IMR-90 (cell line): Measurements from ENCODE around the gene OPN4. TPM values are rescaled to one million over a fixed set of nuclear protein-coding genes. Genes with fewer than 3 reads are reported as not detected.

Experiments
- ATAC-seq: fragments of 200-7000 bp; cut with Tn5 transposase; 2 replicates; pipeline ENCODE4 v1.9.1; 2020; ENCODE audit warnings: low read depth, mild to moderate bottlenecking, moderate library complexity
- BruUV-seq: library from RNA; stranded (reverse); fragments of 400-500 nt; replicated peaks from 2 replicates; lab custom pipeline; 2021; lab: Mats Ljungman, UMichigan
- CTCF ChIA-PET: fragments of 300-600 bp; formaldehyde crosslinking; extraction: SDS; loops from one replicate; lab custom pipeline; 2021; ENCODE audit warnings: antibody characterized with exemption; lab: Yijun Ruan, JAX
- POLR2A ChIA-PET: fragments of 300-600 bp; sonication (Branson Sonifier 250); formaldehyde crosslinking; loops from one replicate; lab custom pipeline; 2022; ENCODE audit warnings: antibody characterized with exemption; ENCODE audit not compliant: unreplicated experiment; lab: Charles Lee
- DNase-seq: peaks from one replicate; pipeline ENCODE4 v3.0.0; 2013
- H2AFZ ChIP-seq: replicated peaks from 2 replicates; pipeline ENCODE3; 2013; ENCODE audit warnings: low read length, mild to moderate bottlenecking; ENCODE audit not compliant: poor library complexity
- H2AK5ac ChIP-seq: 2 replicates; pipeline ENCODE4 v1.6.1; 2013; ENCODE audit warnings: low read depth, low read length, inconsistent platforms
- H2AK9ac ChIP-seq: replicated peaks from 2 replicates; pipeline ENCODE3; 2013; ENCODE audit warnings: mild to moderate bottlenecking, low read depth, low read length, moderate library complexity; ENCODE audit not compliant: poor library complexity
- H2BK120ac ChIP-seq: 2 replicates; pipeline ENCODE4 v1.6.1; 2013; ENCODE audit warnings: low read depth, low read length, inconsistent platforms
- H2BK15ac ChIP-seq: 3 replicates; pipeline ENCODE4 v1.6.1; 2013; ENCODE audit warnings: low read depth, low read length, inconsistent platforms
- H2BK20ac ChIP-seq: 2 replicates; pipeline ENCODE4 v1.6.1; 2013; ENCODE audit warnings: low read depth, mild to moderate bottlenecking, inconsistent platforms, low read length, moderate library complexity
- H2BK5ac ChIP-seq: 2 replicates; pipeline ENCODE4 v1.6.1; 2013; ENCODE audit warnings: mild to moderate bottlenecking, low read depth, low read length, inconsistent platforms; ENCODE audit not compliant: poor library complexity, severe bottlenecking
- H3K14ac ChIP-seq: replicated peaks from 2 replicates; pipeline ENCODE4 v1.6.1; 2013; ENCODE audit warnings: low read depth, low read length, inconsistent platforms
- H3K18ac ChIP-seq: 2 replicates; pipeline ENCODE4 v1.6.1; 2013; ENCODE audit warnings: low read depth, low read length, control low read depth
- H3K23ac ChIP-seq: 2 replicates; pipeline ENCODE4 v1.6.1; 2013; ENCODE audit warnings: low read depth, low read length, inconsistent platforms
- H3K27ac ChIP-seq: 2 replicates; pipeline ENCODE4 v1.5.1; 2013; ENCODE audit warnings: mild to moderate bottlenecking, control low read depth, low read length; ENCODE audit not compliant: insufficient read depth
- H3K27me3 ChIP-seq: 2 replicates; pipeline ENCODE4 v1.6.1; 2013; ENCODE audit warnings: low read length; ENCODE audit not compliant: control insufficient read depth, insufficient read depth
- H3K36me3 ChIP-seq: 2 replicates; pipeline ENCODE4 v1.6.1; 2013; ENCODE audit warnings: low read length, mixed read lengths; ENCODE audit not compliant: control insufficient read depth, insufficient read depth
- H3K4ac ChIP-seq: 2 replicates; pipeline ENCODE4 v1.6.1; 2013; ENCODE audit warnings: low read depth, low read length, inconsistent platforms
- H3K4me1 ChIP-seq: 2 replicates; pipeline ENCODE4 v1.6.1; 2013; ENCODE audit warnings: low read length, mixed read lengths; ENCODE audit not compliant: control insufficient read depth, insufficient read depth
- H3K4me2 ChIP-seq: 2 replicates; pipeline ENCODE4 v1.6.1; 2013; ENCODE audit warnings: low read depth, mild to moderate bottlenecking, control low read depth, low read length, moderate library complexity
- H3K4me3 ChIP-seq: 2 replicates; pipeline ENCODE4 v1.5.1; 2013; ENCODE audit warnings: low read depth, mild to moderate bottlenecking, control low read depth, low read length, moderate library complexity; ENCODE audit not compliant: insufficient read depth
- H3K56ac ChIP-seq: 2 replicates; pipeline ENCODE4 v1.6.1; 2013; ENCODE audit warnings: low read length, inconsistent platforms; ENCODE audit not compliant: insufficient read depth; ENCODE audit errors: extremely low read depth
- H3K79me1 ChIP-seq, 2 experiments: 2 replicates each; pipeline ENCODE4 v1.6.1; 2013; ENCODE audit warnings: low read length in 2 of 2, inconsistent platforms in 1 of 2, low read depth in 1 of 2
- H3K9ac ChIP-seq: 2 replicates; pipeline ENCODE4 v1.6.1; 2013; ENCODE audit warnings: low read depth, low read length, control low read depth
- H3K9me1 ChIP-seq: 2 replicates; pipeline ENCODE4 v1.6.1; 2013; ENCODE audit warnings: low read length, inconsistent platforms; ENCODE audit not compliant: insufficient read depth
- H3K9me3 ChIP-seq: 2 replicates; pipeline ENCODE4 v1.6.1; 2013; ENCODE audit warnings: low read length; ENCODE audit not compliant: control insufficient read depth, insufficient read depth
- H4K20me1 ChIP-seq: 2 replicates; pipeline ENCODE4 v1.6.1; 2013; ENCODE audit warnings: low read length, inconsistent platforms; ENCODE audit not compliant: insufficient read depth
- H4K5ac ChIP-seq: 2 replicates; pipeline ENCODE4 v1.6.1; 2013; ENCODE audit warnings: mild to moderate bottlenecking, low read depth, low read length, control low read depth
- H4K8ac ChIP-seq, 2 experiments: 2 replicates each; pipeline ENCODE4 v1.6.1; 2013; ENCODE audit warnings: low read depth in 2 of 2, low read length in 2 of 2, control low read depth in 1 of 2, inconsistent platforms in 1 of 2
- H4K91ac ChIP-seq: 2 replicates; pipeline ENCODE4 v1.6.1; 2013; ENCODE audit warnings: low read depth, low read length, inconsistent platforms; ENCODE audit not compliant: insufficient read depth
- BHLHE40 ChIP-seq: fragments of 150-350 bp; IDR thresholded peaks from 2 replicates; pipeline ENCODE4 v1.6.1; 2016; ENCODE audit warnings: mild to moderate bottlenecking, low read depth, low read length
- CHD1 ChIP-seq: IDR thresholded peaks from 2 replicates; pipeline ENCODE4 v1.6.1; 2012; ENCODE audit warnings: low read depth, low read length, improper control_type of control experiment
- ELK1 ChIP-seq: fragments of 150-350 bp; IDR thresholded peaks from 2 replicates; pipeline ENCODE4 v1.6.1; 2016; ENCODE audit warnings: low read depth, mild to moderate bottlenecking, low read length, moderate library complexity, borderline replicate concordance
- FOS ChIP-seq: fragments of 150-350 bp; IDR thresholded peaks from 2 replicates; pipeline ENCODE4 v1.6.1; 2016; ENCODE audit warnings: low read depth, low read length
- MAFK ChIP-seq: IDR thresholded peaks from 2 replicates; pipeline ENCODE4 v1.6.1; 2012; ENCODE audit warnings: low read depth, low read length, improper control_type of control experiment
- MAZ ChIP-seq: IDR thresholded peaks from 2 replicates; pipeline ENCODE4 v1.6.1; 2012; ENCODE audit warnings: low read depth, mild to moderate bottlenecking, low read length, improper control_type of control experiment, moderate library complexity, borderline replicate concordance
- MXI1 ChIP-seq: IDR thresholded peaks from 2 replicates; pipeline ENCODE4 v1.6.1; 2012; ENCODE audit warnings: low read depth, mild to moderate bottlenecking, low read length, moderate library complexity, borderline replicate concordance
- NFE2L2 ChIP-seq: fragments of 150-350 bp; IDR thresholded peaks from 2 replicates; pipeline ENCODE4 v1.6.1; 2016; ENCODE audit warnings: low read depth, mild to moderate bottlenecking, low read length
- POLR2A ChIP-seq: IDR thresholded peaks from 2 replicates; pipeline ENCODE4 v1.6.1; 2012; ENCODE audit warnings: mild to moderate bottlenecking, low read depth, low read length
- RAD21 ChIP-seq: IDR thresholded peaks from 2 replicates; pipeline ENCODE4 v1.6.1; 2012; ENCODE audit warnings: low read length, improper control_type of control experiment
- RCOR1 ChIP-seq: IDR thresholded peaks from 2 replicates; pipeline ENCODE4 v1.6.1; 2012; ENCODE audit warnings: mild to moderate bottlenecking, low read length, improper control_type of control experiment; ENCODE audit not compliant: insufficient replicate concordance
- RFX5 ChIP-seq: IDR thresholded peaks from 2 replicates; pipeline ENCODE4 v1.8.0; 2012; ENCODE audit warnings: low read depth, mild to moderate bottlenecking, low read length, moderate library complexity
- SMC3 ChIP-seq: fragments of 150-350 bp; IDR thresholded peaks from 2 replicates; pipeline ENCODE4 v1.6.1; 2016; ENCODE audit warnings: low read depth, mild to moderate bottlenecking, antibody characterized with exemption, low read length, moderate library complexity
- USF2 ChIP-seq: fragments of 150-350 bp; IDR thresholded peaks from 2 replicates; pipeline ENCODE4 v1.6.1; 2017; ENCODE audit warnings: mild to moderate bottlenecking, antibody characterized with exemption, low read length, low read depth
- WGBS, 2 experiments: methylation state at CpG; one replicate each; pipeline versions ENCODE4 v1.1.5 to v1.1.7; 2013; ENCODE audit warnings: missing lambda C conversion rate in 2 of 2; ENCODE audit not compliant: insufficient read length in 1 of 2; ENCODE audit errors: extremely low coverage in 2 of 2; 5-methylcytosine and 5-hydroxymethylcytosine counted together
- dilution Hi-C: fragments of 300-500 bp; cut with HindIII; formaldehyde crosslinking; loops from one replicate; pipeline ENCODE4 v1.14.3; 2018; ENCODE audit warnings: low sequenced_read_pairs; ENCODE audit not compliant: unreplicated experiment
- in situ Hi-C: fragments of 300-500 bp; cut with MboI; formaldehyde crosslinking; loops from 3 replicates; pipeline ENCODE4 v1.14.3; 2019; ENCODE audit warnings: low sequenced_read_pairs, inconsistent platforms, mixed read lengths
- intact Hi-C: fragments of 100-400 bp; cut with micrococcal nuclease; formaldehyde crosslinking; loops from 2 replicates; pipeline ENCODE4 v1.10.0; 2022
- polyA plus RNA-seq, 3 experiments: library from polyadenylated mRNA; depleted of rRNA; stranded (reverse); fragments of >200 nt; gene quantifications; 2 replicates each; pipeline ENCODE4 v1.2.3, GENCODE V29; 2012; ENCODE audit warnings: low replicate concordance in 1 of 3
- total RNA-seq: library from RNA; depleted of rRNA; stranded (reverse); fragments of >200 nt; gene quantifications from 2 replicates; pipeline ENCODE4 v1.2.3, GENCODE V29; 2012
- TF ChIP-seq, protein P1 (sequence below): conservative IDR thresholded peaks from 2 replicates; pipeline ENCODE4 v1.5.1; 2012; ENCODE audit warnings: mild to moderate bottlenecking, low read depth, low read length, improper control_type of control experiment

OPN4 gene
- total and polyA plus RNA-seq, 2 of the 4 experiments (the other 2 are of a cell fraction), result 0.03 TPM; not detected in 1

DNA sequence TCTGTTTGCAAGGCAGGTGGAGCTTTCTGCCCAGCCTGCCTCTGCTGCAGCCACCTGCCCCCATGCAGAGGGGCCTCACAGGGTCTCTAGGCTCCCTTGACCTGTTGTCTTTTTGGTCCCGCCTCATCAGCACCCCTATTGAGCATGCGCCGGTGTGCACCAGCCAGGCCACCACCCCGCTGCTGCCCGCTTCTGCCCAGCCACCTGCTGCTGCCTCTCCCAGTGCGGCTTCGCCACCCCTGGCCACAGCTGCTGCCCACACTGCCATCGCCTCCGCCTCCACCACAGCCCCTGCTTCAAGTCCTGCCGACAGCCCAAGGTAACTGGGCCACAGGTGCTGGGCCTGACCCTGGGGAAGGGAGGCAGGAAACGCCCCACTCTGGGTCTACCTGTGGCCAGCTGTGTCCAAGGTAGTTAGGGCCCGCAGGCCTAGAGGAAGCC is 52.1 kb downstream of the OPN4 start:
- H2BK20ac ChIP-seq, result no peak overlapping the region
- H3K36me3 ChIP-seq, result no peaks in the 10 kb centered on the region
- H3K4ac ChIP-seq, result no peak overlapping the region
- no peak overlapping the region for H3K14ac ChIP-seq
- H3K4me1 ChIP-seq, result peaks cover 6% of the 10 kb centered on the region
- H4K20me1 ChIP-seq, result no peaks in the 10 kb centered on the region
- no peak overlapping the region for H2AK9ac ChIP-seq
- no peak overlapping the region for H2BK120ac ChIP-seq
- ATAC-seq (no peak), DNase-seq (no peak)
- no peak overlapping the region for H3K18ac ChIP-seq
- no peak overlapping the region for H4K5ac ChIP-seq
- H3K4me2 ChIP-seq, result no peak overlapping the region
- WGBS, 2 experiments, result 100% methylated on average over 1 of the region's 12 CpGs; no CpG with 5 or more reads in 1 of the 2 experiments
- intact Hi-C loops, result no loop called here
- no peak overlapping the region for H2AFZ ChIP-seq
- ChIA-PET CTCF (interaction anchor here (0.8 kb wide), 1 partner anchor 13 kb away, joined by 4 read pairs; no protein-coding TSS in a partner anchor), POLR2A (no interaction called here)
- no peaks in the 10 kb centered on the region for H3K27me3 ChIP-seq
- H3K4me3 ChIP-seq, result no peak overlapping the region
- H3K23ac ChIP-seq, result no peak overlapping the region
- H2AK5ac ChIP-seq, result no peak overlapping the region
- no TSS peak for BruUV-seq
- no peak overlapping the region for H2BK5ac ChIP-seq
- no peak overlapping the region for H3K56ac ChIP-seq
- TF ChIP-seq BHLHE40, result no peak
- TF ChIP-seq MAZ, result no peak
- TF ChIP-seq, protein P1, sequence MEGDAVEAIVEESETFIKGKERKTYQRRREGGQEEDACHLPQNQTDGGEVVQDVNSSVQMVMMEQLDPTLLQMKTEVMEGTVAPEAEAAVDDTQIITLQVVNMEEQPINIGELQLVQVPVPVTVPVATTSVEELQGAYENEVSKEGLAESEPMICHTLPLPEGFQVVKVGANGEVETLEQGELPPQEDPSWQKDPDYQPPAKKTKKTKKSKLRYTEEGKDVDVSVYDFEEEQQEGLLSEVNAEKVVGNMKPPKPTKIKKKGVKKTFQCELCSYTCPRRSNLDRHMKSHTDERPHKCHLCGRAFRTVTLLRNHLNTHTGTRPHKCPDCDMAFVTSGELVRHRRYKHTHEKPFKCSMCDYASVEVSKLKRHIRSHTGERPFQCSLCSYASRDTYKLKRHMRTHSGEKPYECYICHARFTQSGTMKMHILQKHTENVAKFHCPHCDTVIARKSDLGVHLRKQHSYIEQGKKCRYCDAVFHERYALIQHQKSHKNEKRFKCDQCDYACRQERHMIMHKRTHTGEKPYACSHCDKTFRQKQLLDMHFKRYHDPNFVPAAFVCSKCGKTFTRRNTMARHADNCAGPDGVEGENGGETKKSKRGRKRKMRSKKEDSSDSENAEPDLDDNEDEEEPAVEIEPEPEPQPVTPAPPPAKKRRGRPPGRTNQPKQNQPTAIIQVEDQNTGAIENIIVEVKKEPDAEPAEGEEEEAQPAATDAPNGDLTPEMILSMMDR, result no peak
- no peak for TF ChIP-seq USF2
- TF ChIP-seq MXI1, result no peak
- no peak for TF ChIP-seq SMC3
- no peak for TF ChIP-seq POLR2A
- no peak for TF ChIP-seq ELK1
- no peak for TF ChIP-seq RFX5
- TF ChIP-seq MAFK, result no peak
- no peak for TF ChIP-seq NFE2L2
- TF ChIP-seq RCOR1, result no peak
- TF ChIP-seq CHD1, result no peak
- no peak for TF ChIP-seq FOS
- no peak for TF ChIP-seq RAD21
- no peak overlapping the region for H3K27ac ChIP-seq
- H4K91ac ChIP-seq, result no peak overlapping the region
- H4K8ac ChIP-seq, result no peak overlapping the region
- in situ Hi-C loops, result loop anchor here (5.0 kb wide), 1 partner anchor 191 kb away; no protein-coding TSS in a partner anchor
- no peak overlapping the region for H3K9ac ChIP-seq
- H3K9me1 ChIP-seq, result peaks cover 9% of the 10 kb centered on the region; the same call in 1 of the 2 replicates
- H3K9me3 ChIP-seq, result no peaks in the 10 kb centered on the region
- dilution Hi-C loops, result no loop called here
- no peak overlapping the region for H2BK15ac ChIP-seq
- H3K79me1 ChIP-seq, result peaks cover 0 to 3% of the 10 kb centered on the region in 2 experiments; a peak in 1 of 4 replicates
